Astrocyte of the cerebellum (primary cell): Measurements from ENCODE around the gene CTNNBIP1.

ENCODE experiments used
- DNase-seq: peaks from one replicate; pipeline ENCODE4 v3.0.0-alpha.2; 2011; ENCODE audit warnings: low read depth
- H3K4me3 ChIP-seq: 2 replicates; pipeline ENCODE4 v1.5.1; 2011; ENCODE audit warnings: mild to moderate bottlenecking, low read depth, low read length, moderate library complexity
- CTCF ChIP-seq: IDR thresholded peaks from 2 replicates; pipeline ENCODE4 v1.5.1; 2012; ENCODE audit warnings: low read length, low read depth, moderate library complexity, mild to moderate bottlenecking; ENCODE audit errors: missing control alignments
- in situ Hi-C: cut with HindIII; loops from 2 replicates; pipeline ENCODE4 v1.10.0; 2017; ENCODE audit warnings: low sequenced_read_pairs

CTNNBIP1 gene

GRCh38 chr1:9835404-9835757 is 74.7 kb downstream of the CTNNBIP1 start:
- TF ChIP-seq CTCF = no peak
- H3K4me3 ChIP-seq = no peak overlapping the region
- in situ Hi-C loops = no loop called here
- DNase-seq = no peak

GRCh38 chr1:9833632-9834031 is 76.4 kb downstream of the CTNNBIP1 start:
- in situ Hi-C loops = no loop called here
- no peak overlapping the region for H3K4me3 ChIP-seq
- no peak for DNase-seq
- no peak for TF ChIP-seq CTCF

GRCh38 chr1:9827558-9828185 is 82.4 kb downstream of the CTNNBIP1 start:
- H3K4me3 ChIP-seq = no peak overlapping the region
- DNase-seq = peak; percentile 53
- in situ Hi-C loops = no loop called here
- peak; percentile 58 for TF ChIP-seq CTCF

GRCh38 chr1:9826616-9827015 is 83.5 kb downstream of the CTNNBIP1 start:
- DNase-seq = no peak
- no peak overlapping the region for H3K4me3 ChIP-seq
- in situ Hi-C loops = no loop called here
- no peak for TF ChIP-seq CTCF

- H3K4me3 ChIP-seq = no peak overlapping the region
- no peak for DNase-seq
- no peak for TF ChIP-seq CTCF
- in situ Hi-C loops = no loop called here
Measured at GRCh38 chr1:9826087-9826486, 84.0 kb downstream of the CTNNBIP1 start.

GRCh38 chr1:9825093-9826074 is 84.7 kb downstream of the CTNNBIP1 start:
- peak; percentile 29 for DNase-seq
- no peak overlapping the region for H3K4me3 ChIP-seq
- in situ Hi-C loops = no loop called here

More at GRCh38 chr1:9825093-9826074, 84.7 kb downstream of the CTNNBIP1 start:
- no peak for TF ChIP-seq CTCF
